ENCODE measurements around the gene TEX29.

The TEX29 gene

DNA sequence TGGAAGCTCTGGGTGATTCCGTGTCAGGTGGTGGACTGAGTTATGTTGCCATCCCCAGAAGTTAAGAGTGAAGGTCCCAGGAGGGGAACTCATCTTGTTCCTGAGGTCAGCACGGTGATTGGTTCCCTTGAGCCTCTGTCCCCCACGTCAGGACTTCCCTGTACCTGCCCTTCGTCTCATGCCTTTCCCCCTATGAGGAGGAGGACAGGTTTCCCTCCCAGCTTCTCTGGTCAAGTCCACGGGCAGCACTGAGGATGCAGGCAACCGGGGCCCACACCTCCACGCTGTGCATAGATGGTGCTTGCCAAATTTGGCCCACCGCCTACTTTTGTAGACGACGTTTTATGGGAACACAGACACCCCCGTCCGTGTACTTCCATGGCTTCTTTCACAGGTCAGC, 42.7 kb downstream of the TEX29 start:
- DNase-seq (ENCODE audit: low spot score): no peak
- TF ChIP-seq, protein P1, sequence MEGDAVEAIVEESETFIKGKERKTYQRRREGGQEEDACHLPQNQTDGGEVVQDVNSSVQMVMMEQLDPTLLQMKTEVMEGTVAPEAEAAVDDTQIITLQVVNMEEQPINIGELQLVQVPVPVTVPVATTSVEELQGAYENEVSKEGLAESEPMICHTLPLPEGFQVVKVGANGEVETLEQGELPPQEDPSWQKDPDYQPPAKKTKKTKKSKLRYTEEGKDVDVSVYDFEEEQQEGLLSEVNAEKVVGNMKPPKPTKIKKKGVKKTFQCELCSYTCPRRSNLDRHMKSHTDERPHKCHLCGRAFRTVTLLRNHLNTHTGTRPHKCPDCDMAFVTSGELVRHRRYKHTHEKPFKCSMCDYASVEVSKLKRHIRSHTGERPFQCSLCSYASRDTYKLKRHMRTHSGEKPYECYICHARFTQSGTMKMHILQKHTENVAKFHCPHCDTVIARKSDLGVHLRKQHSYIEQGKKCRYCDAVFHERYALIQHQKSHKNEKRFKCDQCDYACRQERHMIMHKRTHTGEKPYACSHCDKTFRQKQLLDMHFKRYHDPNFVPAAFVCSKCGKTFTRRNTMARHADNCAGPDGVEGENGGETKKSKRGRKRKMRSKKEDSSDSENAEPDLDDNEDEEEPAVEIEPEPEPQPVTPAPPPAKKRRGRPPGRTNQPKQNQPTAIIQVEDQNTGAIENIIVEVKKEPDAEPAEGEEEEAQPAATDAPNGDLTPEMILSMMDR (IDR thresholded peaks at IDR 0.05; ENCODE audit: extremely low read depth, missing control alignments): no peak

DNA sequence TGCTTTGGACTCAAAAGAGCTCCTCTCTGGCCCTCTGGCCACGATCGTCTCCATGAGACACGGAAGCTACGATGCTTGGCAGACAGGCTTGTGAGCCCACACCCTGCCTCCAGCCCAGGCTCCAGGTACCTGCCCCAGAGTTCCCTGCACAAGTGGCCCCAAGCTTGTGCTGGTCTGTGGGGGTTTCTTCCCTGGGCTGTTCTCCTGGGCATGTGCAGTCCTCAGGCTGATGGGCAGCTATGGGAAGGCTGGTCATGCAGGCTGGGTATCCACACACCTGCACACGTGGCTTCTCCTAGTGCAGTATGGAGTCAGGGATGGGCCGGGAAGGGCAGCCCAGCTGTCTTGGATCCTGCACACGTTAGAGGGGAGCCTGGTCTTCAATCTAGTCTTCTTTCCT, 43.1 kb downstream of the TEX29 start:
- TF ChIP-seq, protein P1 (IDR thresholded peaks at IDR 0.05; ENCODE audit: extremely low read depth, missing control alignments): no peak
- no peak for DNase-seq (ENCODE audit: low spot score)

DNA sequence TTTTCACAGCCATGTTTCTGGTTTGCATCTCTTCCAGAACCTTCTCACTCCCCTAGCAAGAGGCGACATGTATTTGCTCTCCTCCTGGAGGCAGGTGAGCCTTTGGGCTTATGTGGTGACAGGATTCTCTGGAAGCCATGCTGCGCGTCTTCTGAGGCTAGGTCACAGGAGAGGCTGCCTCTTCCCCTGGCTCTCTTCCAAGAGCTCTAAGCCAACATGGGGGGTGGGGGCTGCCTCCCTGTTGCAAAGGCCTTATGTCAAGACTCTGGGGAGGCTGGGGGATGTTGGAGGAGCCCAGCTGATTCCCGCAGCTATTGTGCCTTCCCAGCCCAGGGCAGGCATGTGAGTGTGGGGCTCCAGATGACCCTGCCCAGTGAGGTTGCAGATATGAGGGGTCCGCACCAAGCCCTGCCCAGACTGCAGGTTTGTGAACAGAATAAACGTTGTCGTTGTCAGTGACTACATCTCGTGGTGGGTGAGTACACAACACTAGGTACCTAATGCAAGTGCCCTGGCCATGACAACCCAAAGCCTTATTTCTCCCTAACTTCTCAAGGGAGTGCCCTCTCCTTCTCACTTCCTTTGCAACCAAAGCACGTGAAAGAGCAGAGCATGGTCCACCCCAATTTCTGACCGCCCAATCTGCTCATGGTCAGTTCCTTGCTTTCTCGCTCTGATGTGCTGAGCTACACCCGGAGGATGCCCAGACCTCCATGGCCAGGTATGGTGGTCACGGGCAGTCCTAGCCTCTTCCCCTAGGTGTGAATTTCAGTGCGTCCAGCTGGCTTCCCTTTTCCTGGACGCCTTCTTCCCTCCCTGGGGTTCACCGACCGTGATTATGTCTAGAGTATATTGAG, 44.9 kb downstream of the TEX29 start:
- DNase-seq (ENCODE audit: low spot score): no peak
- TF ChIP-seq, protein P1 (IDR thresholded peaks at IDR 0.05; ENCODE audit: extremely low read depth, missing control alignments): no peak

DNA sequence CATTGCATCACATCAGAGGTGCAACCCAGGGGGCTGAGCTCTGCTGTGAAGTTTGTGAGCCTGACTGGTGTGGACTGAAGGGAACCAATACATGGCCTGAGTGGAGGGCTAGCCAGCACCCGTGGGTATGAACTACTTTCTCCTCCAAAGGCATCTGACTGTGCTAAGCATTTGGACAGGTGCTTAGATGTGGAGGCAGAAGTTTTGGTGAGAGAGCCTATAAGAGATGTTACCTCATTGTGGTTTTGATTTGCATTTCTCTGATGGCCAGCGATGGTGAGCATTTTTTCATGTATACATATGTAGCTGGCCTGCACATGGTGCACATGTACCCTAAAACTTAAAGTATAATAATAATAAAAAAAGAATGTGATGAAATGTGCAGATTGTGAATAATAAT, 46.9 kb downstream of the TEX29 start:
- TF ChIP-seq, protein P1 (IDR thresholded peaks at IDR 0.05; ENCODE audit: extremely low read depth, missing control alignments): no peak
- no peak for DNase-seq (ENCODE audit: low spot score)

DNA sequence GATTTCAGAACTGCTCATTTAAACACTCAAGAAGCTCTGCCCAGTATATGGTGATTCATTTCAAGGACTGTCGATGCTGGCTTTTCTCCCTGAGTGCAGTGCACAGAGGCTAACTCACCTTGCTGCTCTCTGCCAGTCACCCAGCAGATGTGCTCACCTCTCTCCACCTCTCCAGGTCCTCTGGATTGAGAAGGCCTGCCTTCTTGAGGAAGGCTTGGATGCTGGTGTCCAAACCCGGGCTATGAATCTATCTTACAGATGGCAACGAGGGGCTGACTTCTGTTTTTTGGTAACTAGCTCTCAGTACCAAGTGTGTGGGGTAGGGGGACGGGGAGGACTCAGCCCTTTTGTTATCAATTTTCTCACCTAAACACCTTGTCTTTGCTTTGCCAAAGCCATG, 47.6 kb downstream of the TEX29 start:
- TF ChIP-seq, protein P1 (IDR thresholded peaks at IDR 0.05; ENCODE audit: extremely low read depth, missing control alignments): no peak

DNA sequence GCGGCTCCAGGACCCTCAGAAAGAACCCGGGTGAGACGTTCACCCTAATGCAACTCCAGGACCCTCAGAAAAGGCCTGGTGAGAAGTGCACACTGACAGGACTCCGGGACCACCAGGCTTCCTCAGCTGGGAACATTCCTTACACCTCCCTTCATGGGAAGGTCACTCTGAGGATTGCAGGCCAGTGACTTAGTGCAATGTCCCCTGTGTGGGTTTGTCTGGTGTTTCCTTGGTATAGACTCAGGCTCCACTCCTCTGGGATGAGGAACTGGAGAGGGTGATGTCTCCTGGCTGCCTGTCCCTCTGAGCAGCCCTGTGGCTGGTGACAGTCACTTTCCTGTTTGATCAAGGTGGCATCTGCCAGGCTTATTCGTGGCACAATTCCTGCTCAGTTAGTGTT, 49.7 kb downstream of the TEX29 start:
- TF ChIP-seq, protein P1 (IDR thresholded peaks at IDR 0.05; ENCODE audit: extremely low read depth, missing control alignments): no peak

More for the DNA sequence above, 47.6 kb downstream of the TEX29 start:
- no peak for DNase-seq (ENCODE audit: low spot score)

DNA sequence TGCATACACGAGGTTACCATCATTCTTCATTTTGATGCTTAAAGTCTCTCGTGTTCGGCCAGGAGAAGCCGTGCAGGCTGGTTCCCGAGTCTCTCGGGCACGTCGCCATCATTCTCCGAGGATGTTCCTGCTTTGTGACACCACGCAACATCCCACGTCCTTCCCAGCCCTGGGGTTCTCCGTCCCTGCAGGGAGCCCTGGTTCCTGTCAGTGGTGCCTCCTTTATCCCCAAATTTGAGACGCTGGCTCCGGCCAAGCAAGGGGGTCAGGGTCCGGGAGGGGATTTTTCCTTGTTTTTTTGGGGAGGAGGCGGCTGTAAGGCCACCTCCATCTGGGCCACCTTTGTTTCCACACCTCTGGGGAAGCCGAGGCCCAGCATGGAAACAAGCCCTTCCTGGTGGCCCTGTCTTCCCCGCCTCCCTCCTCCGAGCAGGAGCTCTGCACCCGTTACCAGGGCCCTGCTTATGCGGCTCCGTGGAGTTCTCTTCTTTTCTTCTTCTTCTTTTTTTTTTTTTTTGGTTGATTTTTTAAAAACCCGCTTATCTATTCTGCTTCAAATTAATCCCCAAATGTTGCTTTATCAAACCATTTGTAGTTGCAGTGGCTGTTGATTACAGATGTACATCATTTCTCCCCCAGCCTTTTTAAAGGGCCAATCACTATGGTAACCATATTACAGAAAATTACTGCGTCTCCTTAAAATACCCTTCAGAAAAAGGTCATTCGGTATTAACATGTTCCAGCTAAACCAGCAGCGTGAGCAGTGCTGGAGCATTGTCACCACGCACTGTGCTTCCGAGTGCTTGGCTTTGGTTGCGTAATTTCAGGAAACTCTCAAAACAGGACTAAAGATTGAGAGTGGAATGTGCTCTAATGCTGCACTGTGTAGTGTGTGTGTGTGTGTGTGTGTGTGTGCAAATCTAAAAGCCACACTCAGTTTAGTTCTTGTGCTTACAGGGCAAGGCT, 50.4 kb downstream of the TEX29 start:
- DNase-seq (ENCODE audit: low spot score): no peak
- TF ChIP-seq, protein P1 (IDR thresholded peaks at IDR 0.05; ENCODE audit: extremely low read depth, missing control alignments): no peak

More for the DNA sequence above, 49.7 kb downstream of the TEX29 start:
- DNase-seq (ENCODE audit: low spot score): no peak

All from GM20000 (cell line).